Measurements from ENCODE around the gene MT1E.
"Not testable (repeated sequence)": the region's sequence is repeated elsewhere in the genome, so short reads cannot be mapped to it uniquely, and the experiment has no call there.

The MT1E gene

DNA sequence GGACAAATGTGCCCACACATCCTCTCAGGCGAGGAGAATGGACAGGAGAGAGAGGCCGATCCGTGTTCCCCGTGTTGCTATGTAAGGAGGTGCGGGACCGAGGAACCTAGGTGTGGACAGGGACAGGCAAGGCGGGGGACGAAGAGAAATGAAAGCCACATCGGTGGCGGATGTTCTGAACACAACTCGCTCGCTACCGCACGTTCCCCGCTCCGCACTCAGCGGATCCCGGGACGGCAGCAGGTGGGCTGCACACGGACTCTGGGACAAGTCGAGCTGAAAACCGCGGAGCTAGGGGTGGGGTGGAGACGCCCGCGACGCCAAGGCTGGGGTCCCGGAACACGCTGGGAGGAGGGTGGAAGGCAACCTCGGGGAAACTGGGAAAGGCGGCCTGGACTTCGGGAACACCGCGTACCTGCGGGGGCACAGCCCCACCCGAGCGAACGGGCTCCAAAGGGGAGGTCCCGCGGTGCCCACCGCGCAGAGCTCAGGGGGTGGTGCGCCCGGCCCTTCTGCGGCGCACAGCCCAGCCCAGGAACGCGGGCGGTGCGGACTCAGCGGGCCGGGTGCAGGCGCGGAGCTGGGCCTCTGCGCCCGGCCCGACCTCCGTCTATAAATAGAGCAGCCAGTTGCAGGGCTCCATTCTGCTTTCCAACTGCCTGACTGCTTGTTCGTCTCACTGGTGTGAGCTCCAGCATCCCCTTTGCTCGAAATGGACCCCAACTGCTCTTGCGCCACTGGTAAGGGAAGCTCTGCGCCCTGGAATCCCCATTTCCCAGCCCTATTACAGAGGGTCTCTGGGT lies at the start of gene MT1E:
TSS of gene MT1E (plus strand) at position 642 of the 803 bp plus-strand sequence. CDS start at position 713, 71 bp downstream.
- peak; percentile 84 for DNase-seq

- peak; percentile 43 for DNase-seq
Measured at GRCh38 chr16:56576585-56577299, 48.8 kb upstream of the MT1E start.

DNA sequence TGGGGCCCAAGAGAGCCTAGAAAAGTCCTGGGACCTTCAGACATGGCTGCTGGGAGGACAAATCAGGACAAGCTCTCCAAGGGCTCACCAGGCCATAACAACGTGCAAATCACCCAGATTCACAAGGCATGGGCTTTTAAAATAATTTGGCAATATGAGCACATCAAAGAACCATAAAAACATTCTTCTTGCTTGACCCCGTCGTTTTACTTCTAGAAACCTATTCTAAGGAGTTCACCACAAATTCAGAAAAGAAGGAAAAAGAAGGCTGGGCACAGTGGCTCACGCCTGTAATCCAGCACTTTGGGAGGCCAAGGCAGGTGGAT lies 48.3 kb upstream of the MT1E start:
- DNase-seq: no peak

DNA sequence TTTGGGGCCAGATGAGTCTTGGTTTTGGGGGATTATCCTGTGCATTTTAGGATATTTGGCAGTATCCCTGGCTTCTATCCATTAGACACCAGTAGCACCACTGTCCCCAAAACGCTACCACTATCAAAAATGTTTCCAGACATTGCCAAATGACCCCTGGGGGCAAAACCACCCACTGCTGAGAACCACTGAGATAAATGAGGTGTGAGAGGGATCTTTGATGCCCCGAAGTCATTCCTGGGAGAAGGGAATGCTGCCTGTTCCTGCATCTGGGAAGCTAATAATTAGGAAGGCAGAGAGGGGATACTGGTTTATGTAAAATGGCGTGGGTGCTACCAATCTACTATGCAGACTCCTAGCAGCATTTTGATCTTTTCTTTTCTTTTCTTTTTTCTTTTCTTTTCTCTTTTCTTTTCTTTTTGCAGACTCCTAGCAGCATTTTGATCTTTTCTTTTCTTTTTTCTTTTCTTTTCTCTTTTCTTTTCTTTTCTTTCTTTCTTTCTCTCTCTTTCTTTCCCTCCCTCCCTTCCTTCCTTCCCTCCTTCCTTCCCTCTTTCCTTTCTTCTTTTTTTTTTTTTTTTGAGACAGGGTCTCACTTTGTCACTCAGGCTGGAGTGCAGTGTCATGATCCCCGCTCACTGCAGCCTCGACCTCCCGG lies 45.1 kb upstream of the MT1E start:
- no peak for DNase-seq

DNA sequence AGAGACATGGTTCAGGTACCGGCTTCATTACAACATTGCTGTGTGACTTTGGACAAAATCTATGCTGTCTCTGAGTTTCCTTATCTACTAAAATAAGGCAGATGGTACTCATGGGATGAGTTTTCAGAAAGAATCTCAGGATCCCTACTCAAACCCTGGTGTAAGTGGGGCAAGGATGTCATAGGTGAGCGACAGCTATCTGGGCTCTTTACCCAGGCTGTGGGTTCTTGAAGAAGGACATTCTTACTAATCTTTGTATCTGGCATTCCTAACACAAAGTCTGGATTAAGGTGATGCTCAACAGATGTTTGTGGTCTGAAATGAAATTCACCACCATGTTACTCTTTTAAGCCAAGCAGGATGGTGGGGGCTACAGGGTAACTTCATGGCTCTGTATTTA lies 42.7 kb upstream of the MT1E start:
- DNase-seq: not testable (repeated sequence)

DNA sequence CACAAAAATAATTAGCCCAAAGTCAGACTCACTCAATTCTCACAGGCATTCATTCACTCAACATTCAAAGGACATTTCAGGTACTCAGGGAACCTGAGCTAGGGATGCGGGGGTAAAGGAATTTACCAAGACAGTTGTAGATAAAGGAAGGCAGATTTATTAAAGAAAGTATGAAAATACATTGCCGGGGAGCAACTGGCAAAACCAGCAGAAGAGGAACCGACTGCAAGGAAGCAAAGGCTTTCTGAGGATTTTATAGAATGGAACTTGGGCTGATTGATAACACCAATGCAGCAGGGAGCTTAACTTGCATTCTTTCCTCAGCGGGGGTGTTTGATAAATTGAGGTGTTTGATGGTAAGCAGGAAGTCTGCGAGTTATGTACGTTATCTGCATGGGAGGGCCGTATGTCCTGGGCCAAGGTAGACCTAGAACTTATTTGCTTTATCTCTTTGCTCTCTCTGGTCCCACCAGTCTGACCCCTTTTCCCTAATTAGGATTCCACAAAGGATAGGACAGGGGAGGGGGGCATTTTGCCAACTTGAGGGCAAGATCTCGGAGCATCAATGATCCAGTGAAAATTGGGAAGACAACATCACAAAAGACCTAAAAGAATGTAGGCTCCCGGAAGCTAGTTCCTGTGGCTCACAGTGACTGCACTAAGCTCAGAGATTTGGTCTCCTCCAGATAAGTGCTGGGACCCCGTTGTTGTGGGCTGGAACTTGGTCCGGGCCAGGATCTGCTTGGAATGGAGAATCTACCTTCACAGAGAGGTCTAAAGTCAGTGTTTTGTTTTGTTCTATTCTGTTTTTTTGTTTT lies 42.0 kb upstream of the MT1E start:
- DNase-seq: no peak

GRCh38 chr16:56584276-56584675 lies 41.3 kb upstream of the MT1E start:
- no peak for DNase-seq

- DNase-seq: no peak
Measured at GRCh38 chr16:56588781-56589140, 36.8 kb upstream of the MT1E start.

GRCh38 chr16:56589141-56590039 lies 36.2 kb upstream of the MT1E start, which contains the start of gene MT3:
TSS of gene MT3 (plus strand) at chr16:56589528. CDS start at chr16:56589591, 63 bp downstream.
- DNase-seq: no peak

DNA sequence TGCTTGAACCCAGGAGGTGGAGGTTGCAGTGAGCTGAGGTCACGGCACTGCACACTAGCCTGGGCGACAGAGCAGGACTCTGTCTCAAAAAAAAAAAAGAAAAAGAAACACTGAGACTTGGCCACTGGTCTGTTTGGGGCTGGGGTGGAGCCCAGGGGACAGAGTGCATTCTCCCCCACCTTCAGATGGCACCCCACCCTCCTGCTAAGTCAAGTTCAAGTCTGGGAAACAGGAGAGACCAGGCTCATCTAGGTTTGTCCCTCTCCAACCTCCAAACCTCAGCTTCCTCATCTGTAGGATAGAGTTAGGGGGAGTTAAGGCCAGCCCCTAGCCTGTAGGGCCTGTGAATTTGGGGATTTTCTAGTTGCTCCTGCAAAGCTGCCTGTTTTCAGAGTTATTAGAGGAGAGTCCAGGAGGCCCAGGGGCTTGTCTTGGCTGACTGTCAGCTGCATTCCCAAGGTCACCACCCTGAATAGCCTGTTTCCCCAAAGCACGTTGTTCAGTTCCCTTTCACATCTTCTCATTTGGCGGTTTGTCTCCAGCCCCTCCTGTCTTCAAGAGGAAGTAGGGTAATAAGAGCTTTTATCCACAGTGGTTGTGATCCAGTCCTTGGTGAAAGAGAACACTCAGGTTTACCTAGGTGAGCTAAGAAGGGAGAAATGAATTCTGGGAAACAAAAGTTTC lies 34.1 kb upstream of the MT1E start:
- DNase-seq: no peak

GRCh38 chr16:56593573-56594291 lies 31.8 kb upstream of the MT1E start:
- no peak for DNase-seq

GRCh38 chr16:56594292-56594619 lies 31.3 kb upstream of the MT1E start:
- DNase-seq: no peak

DNA sequence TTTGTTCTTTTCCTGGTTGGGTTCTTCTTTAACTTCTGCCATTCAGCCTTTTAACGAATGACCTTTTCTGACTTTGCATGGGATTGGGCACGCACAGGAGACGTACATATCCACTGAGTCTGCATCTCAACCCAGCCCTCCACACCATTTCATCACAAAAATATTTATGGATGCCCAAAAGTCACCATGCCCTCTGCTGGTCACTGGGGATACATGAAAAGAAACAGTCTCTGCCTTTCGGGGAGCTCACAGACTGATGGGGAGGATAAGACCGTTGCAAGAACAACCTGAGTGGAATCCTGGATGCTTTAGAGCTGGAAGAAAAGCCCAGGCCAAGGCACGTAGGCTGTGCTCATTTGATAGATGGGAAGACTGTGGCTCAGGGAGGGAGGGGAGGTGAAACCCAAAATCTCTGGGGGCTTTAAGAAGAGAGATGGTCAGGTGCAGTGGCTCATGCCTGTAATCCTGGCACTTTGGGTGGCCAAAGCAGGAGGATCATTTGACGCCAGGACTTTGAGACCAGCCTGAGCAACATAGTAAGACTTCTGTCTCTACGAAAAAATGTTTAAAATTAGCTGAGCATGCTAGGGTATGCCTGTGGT lies 25.1 kb upstream of the MT1E start:
- peak; percentile 59 for DNase-seq

DNA sequence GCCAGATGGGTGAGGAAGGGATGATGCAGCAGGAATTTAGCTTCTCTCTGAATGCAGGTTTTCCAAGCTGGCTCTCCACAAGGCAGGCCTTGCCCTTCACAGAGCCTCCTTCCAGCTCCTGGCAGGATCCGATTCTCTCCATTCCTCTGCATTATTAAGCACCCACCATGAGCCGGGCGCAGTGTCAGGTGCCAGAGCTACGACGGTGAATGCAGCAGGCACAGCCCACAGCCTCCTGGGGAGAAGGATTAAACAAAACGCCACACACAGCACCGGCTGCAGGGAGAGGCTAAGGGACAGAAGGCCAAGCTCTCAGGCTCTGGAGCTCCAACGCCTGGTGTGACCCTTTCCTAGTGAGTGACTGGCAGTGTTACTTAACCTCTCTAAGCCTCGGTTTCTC lies 24.3 kb upstream of the MT1E start:
- DNase-seq: no peak

DNA sequence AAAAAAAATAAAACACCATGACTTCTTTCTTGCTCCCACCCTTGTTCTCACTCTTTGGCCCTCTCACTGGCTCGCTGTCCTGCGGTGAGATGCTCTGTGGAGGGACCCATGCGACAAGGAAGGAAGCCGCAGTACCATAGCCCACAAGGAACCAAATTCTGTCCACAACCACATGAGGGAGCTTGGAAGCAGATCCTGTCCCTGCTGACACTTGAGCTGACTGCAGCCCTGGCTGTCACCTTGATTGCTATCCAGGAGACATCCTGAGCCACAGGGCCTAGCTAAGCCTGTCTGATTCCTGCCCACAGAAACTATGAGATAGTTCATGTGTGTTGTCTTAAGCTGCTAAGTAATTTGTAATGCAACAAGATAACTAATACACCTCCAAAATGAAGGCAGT lies 22.0 kb upstream of the MT1E start:
- peak; percentile 42 for DNase-seq

DNA sequence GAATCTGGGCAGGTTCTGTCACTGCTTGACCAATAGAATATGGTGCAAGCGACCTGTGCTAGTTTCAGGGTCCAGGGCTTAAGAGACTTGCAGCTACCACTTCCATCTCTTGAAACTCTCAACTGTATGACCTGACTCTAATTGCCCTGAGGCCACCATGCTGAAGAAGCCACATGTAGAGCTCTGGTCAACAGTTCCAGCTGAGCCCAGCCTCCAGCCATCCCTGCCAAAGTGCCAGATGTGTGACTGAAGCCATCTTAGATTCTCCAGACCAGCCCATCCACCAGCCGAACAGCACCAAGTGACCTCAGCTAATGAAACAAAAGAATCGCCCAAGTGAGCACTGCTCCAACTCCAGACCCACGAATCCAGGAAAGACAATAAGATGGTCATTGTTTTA lies 20.6 kb upstream of the MT1E start:
- no peak for DNase-seq

DNA sequence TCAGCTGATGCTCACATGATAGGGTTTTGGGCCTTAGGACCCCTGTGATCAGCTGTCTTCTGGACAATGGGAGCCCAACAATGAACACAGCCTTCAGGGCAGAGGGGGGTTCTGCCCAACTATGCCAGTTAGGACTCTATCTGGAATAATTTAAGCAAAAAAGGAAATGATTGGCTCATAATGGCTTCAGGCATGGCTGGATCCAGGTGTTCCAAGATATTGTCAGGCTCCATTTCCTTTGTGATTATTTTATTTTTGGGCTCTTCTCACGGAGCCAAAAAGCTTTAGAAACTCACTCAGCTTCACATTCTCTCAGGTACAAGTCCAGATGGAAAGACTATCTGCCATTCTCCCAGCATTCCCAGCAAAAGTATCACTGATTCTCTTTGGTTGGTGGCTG lies 20.1 kb upstream of the MT1E start:
- no peak for DNase-seq

DNA sequence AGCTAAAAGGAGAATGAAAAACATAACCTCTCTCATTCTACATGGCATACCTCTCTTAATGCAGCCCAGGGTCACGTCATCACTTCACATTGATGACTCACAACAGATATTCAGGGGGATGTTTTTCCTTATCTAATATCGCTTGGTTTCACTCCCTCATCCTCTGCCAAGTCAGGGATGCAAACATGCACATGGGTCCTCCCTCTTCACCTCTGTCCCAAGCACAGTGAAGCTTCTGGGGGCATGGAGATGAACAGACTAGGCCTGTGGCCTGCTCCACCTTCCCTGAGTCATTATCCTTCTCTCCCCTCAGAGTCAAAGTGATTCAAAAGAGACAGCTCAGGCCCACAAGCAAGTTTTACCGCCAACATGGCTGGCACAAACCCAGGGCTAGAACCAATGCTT lies 19.5 kb upstream of the MT1E start:
- DNase-seq: peak; percentile 71

- no peak for DNase-seq
Measured at GRCh38 chr16:56606476-56607108, 19.0 kb upstream of the MT1E start.

DNA sequence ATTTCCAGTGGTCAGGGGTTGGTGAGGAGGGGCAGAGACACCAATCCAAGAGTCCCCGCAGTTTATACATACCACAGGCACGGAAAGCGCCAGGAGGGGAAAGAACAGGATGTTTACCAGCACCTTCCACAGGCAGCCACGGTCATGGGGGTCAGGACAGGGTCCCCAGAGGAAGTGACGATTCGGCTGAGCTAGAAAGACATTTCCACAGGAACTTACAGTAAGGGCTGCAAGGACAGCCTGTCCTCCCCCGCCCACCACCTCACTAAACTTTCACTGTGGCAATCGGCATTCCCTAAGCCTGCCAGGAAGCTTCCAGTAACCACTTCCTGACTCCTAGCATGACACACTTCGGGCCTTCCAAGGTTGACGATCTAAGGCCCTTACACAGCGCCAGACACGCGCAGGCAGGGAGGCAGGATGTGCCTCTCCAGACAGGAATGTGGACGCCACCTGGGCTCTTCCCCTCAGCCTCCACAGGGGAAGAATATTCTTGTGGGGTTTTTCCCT lies 18.4 kb upstream of the MT1E start:
- DNase-seq: peak; percentile 98
